Measurements from ENCODE around the gene TNK1.

TNK1 gene

GRCh38 chr17:7380855-7381683, at the start of gene TNK1:
TNK1 (plus strand) TSS chr17:7381089; CDS start chr17:7382927, 1,838 bp downstream.
- TF ChIP-seq GATA3 (IDR thresholded peaks at IDR 0.05; ENCODE audit: low read depth, low read length) (no peak), GATA2 (IDR thresholded peaks at IDR 0.05; ENCODE audit: low read depth, low read length) (no peak)

DNA sequence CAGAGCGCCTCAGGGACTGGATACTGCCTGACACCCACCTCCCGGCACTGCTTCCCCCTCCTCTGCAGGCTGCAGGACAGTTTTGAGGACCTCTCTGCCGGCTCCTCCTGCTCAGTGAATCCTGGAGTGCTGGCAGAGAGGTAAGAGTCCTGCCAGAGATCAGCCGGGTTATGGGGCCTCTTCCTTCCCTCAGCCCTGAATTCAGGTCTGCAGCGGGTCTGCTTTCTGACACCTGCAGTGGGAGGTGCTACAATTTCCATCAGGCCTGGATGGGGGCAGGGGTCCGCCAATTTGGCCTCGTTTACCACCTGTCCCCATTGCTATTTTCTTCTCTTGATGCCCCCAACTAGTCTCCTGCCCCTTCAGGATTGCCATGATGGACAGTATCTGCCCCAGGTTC, 48.8 kb upstream of the TNK1 start:
- TF ChIP-seq GATA3 (IDR thresholded peaks at IDR 0.05; ENCODE audit: low read depth, low read length) (no peak), GATA2 (IDR thresholded peaks at IDR 0.05; ENCODE audit: low read depth, low read length) (no peak)

GRCh38 chr17:7334938-7335538, 45.9 kb upstream of the TNK1 start:
- no peak for TF ChIP-seq GATA2 (IDR thresholded peaks at IDR 0.05; ENCODE audit: low read depth, low read length)
- TF ChIP-seq GATA3 (IDR thresholded peaks at IDR 0.05; ENCODE audit: low read depth, low read length): no peak

GRCh38 chr17:7336240-7337175, 44.4 kb upstream of the TNK1 start, which contains the start of gene ACAP1:
ACAP1 (plus strand) TSS chr17:7336529; CDS start chr17:7336735, 206 bp downstream.
- TF ChIP-seq GATA3 (IDR thresholded peaks at IDR 0.05; ENCODE audit: low read depth, low read length): no peak
- TF ChIP-seq GATA2 (IDR thresholded peaks at IDR 0.05; ENCODE audit: low read depth, low read length): no peak

DNA sequence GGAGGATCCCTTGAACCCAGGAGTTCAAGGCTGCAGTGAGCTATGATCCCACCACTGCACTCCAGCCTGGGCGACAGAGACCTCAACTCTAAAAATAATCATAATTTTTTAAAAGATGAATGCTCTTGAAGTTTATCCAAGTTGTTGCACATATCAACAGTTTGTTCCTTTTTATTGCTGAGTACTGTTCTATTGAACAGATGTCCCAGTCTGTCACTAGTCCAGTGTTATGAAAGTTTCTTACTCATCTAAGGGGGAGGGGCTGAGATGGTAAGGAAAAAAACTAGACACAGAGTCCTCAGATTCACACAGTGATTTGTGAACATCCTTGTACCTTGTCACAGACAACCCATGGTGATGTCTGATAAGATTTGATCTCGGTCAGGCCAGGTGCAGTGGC, 40.7 kb upstream of the TNK1 start:
- no peak for TF ChIP-seq GATA2 (IDR thresholded peaks at IDR 0.05; ENCODE audit: low read depth, low read length)
- no peak for TF ChIP-seq GATA3 (IDR thresholded peaks at IDR 0.05; ENCODE audit: low read depth, low read length)

DNA sequence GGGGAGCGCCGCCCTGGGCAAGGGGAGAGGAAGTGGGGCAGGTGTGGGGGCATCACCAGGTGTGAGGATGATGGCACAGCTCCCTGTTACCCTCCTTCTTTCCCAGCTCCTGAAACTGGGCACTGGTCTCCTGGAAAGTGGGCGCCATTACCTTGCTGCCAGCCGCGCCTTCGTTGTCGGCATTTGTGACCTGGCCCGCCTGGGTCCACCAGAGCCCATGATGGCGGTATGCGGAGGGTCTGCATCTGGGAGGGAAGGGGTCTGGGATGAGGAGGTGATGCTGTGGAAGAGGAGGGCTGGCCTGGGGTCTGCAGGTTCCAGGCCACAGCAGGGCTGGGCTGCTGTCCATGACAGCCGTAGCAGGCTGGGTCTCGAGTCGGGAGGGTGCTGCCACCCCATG, 39.0 kb upstream of the TNK1 start:
- no peak for TF ChIP-seq GATA2 (IDR thresholded peaks at IDR 0.05; ENCODE audit: low read depth, low read length)

DNA sequence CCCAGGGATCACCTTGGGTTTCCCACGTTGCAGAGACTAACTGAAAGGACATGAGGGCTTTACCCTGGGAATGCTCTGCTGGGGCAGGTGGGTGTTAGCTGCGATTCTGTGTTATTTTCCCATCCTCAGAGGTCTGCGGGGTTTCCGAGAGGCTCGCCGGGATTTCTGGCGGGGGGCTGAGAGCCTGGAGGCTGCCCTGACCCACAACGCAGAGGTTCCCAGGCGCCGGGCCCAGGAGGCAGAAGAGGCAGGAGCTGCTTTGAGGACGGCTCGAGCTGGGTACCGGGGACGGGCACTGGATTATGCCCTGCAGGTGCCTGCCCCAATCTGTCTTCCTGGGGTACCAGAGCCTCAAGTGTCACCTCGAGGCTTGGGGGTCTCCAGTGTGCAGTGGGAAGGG, 37.6 kb upstream of the TNK1 start:
- TF ChIP-seq GATA3 (IDR thresholded peaks at IDR 0.05; ENCODE audit: low read depth, low read length): no peak
- no peak for TF ChIP-seq GATA2 (IDR thresholded peaks at IDR 0.05; ENCODE audit: low read depth, low read length)

DNA sequence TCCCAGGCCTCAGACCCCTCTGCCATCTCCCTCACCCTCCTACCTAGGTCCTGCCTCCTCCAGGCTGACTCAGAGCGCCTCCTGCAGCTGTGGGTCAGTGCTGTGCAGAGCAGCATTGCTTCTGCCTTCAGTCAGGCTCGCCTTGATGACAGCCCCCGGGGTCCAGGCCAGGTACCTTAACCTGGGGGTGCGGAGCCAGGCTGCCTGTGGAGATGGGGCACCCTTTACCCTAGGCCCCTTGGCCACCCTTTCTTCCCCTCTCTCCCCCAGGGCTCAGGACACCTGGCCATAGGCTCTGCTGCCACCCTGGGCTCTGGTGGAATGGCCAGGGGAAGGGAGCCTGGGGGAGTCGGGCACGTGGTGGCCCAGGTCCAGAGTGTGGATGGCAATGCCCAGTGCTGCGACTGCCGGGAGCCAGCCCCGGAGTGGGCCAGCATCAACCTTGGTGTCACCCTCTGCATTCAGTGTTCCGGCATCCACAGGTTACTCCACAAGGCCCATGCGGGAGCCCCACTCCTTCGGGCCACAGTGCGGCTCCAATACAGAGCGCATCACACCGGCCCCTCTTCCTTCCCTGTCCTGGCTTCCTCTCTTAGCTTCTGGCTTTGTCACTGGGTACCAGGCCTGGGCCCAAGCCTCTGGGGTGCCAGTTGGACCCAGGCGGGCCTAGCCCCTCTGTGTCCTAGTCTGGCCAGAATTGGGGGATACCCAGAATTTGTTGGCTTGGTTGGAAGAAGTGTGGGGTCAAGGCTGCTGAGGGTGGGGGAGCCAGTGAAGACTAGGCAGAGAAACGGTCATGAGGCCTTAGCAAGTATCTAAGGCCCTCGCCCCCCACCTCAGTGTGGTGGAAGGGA, 33.9 kb upstream of the TNK1 start:
- TF ChIP-seq GATA3 (IDR thresholded peaks at IDR 0.05; ENCODE audit: low read depth, low read length) (no peak), GATA2 (IDR thresholded peaks at IDR 0.05; ENCODE audit: low read depth, low read length) (no peak)

DNA sequence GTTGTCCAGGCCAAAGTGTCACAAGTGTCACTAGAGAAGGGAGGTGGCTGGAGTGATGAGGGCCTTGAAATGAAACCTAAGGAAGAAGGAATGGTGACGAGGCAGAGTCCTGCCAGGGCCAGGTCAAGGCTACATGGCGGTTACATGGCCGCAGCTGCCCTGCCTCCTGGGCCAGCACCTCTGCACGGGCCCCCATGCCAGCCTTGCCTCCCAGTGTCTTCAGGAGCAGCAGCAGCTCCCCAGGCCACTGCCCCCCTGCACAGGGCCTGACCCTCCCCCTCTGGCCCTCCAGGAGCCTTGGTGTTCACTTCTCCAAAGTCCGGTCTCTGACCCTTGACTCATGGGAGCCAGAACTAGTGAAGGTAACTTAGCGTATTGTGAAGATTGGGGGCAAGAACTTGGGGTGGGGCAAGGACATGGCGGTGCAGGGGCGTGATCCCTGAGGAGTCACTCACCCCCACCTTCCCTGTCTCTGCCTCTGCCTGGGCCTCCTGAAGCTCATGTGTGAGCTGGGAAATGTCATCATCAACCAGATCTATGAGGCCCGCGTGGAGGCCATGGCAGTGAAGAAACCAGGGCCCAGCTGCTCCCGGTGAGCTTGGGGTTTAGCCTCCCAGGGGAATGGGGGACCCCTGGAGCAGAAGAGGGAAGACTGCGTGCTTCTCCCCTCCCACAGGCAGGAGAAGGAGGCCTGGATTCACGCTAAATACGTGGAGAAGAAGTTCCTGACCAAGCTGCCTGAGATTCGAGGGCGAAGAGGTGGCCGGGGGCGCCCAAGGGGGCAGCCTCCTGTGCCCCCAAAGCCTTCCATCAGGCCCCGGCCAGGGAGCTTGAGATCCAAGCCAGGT, 33.0 kb upstream of the TNK1 start:
- TF ChIP-seq GATA2 (IDR thresholded peaks at IDR 0.05; ENCODE audit: low read depth, low read length) (no peak), GATA3 (IDR thresholded peaks at IDR 0.05; ENCODE audit: low read depth, low read length) (no peak)

DNA sequence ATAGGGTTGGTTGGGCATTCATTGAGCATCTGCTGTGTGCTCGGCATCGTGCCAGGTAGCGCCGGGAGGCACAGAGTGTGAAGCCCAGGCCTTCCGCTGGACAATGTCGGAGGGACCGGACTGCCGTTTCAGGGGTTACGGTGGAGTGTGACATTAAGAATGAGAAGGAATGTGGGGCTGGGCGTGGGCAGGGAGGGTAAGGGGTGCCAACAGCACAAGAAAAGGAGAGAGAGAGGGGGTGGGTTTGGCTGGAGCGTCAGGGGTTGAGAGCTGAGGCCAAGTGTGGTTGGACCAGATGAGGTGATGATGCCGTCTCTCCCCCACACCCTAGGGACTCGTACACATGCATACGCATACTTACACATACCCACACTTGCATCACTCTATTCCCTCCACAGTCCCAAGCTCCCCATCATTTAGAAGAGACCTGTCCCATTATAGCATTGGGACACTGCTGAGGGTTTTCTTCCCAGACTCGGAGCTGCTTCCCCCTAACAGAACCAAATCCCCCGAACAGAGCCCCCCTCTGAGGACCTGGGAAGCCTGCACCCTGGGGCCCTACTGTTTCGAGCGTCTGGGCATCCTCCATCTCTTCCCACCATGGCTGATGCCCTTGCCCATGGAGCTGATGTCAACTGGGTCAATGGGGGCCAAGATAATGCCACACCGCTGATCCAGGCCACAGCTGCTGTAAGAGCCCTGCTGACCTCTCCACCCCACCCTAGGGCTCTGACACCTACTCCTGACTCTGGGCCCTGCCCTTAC, 32.2 kb upstream of the TNK1 start:
- TF ChIP-seq GATA3 (IDR thresholded peaks at IDR 0.05; ENCODE audit: low read depth, low read length): no peak
- no peak for TF ChIP-seq GATA2 (IDR thresholded peaks at IDR 0.05; ENCODE audit: low read depth, low read length)

DNA sequence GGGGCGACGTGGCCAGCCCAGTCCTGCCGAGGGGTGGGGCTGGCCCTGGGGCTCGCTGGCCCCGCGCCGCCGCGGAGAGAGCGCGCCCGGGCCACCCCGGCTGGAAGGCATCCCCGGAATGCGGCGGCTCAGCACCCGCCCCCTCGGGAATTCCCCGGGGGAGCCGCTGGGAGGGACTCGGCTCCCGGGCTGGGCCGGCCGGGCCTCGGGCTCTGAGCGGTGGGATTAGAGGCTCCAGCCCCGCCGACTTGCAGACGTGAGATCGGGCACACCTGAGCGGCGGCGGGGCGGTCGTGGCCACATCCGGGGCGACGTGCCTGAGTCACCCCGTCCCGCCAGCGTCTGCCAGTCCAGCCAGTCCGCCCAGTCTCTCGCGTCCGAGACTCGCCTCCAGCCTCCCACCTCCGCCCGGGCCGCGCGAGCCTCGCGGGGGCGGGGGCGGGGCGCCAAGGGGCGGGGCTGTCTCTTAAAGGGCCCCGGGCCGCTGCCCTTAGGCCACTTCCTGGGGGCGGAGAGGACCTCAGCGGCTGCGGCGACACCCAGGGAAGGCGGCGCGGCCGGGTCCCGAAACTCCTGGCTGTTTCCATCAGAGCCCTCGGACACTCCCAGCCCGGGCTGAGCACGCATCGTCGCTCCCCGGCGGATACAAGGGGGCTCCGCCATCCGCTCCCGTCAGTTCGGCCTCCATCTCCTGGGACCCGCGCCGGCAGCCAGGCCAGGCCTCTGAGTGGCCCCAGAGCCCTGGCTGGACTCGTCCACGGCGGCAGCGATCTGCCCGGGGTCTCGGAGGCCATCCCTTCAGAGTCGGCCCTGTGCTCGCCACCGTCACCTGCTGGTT, 29.0 kb upstream of the TNK1 start, which contains the start of gene KCTD11:
Gene KCTD11 (plus strand): TSS at position 498 of the 838 bp plus-strand sequence.
- no peak for TF ChIP-seq GATA2 (IDR thresholded peaks at IDR 0.05; ENCODE audit: low read depth, low read length)
- TF ChIP-seq GATA3 (IDR thresholded peaks at IDR 0.05; ENCODE audit: low read depth, low read length): no peak

All from SH-SY5Y (cell line).